COLO668 (cell line): ENCODE results near the gene ADGRV1.
"Not testable (repeated sequence)": the region's sequence is repeated elsewhere in the genome, so short reads cannot be mapped to it uniquely, and the experiment has no call there.

Source experiments
- DNase-seq: peaks from one replicate; lab custom pipeline; 2025; ENCODE audit not compliant: unreplicated experiment; lab: John Stamatoyannopoulos, UW

The ADGRV1 gene

GRCh38 chr5:91049800-91050199 lies 491.2 kb downstream of the ADGRV1 start:
- no peak for DNase-seq

- DNase-seq, result not testable (repeated sequence)
Observed at GRCh38 chr5:91052411-91052810, 493.8 kb downstream of the ADGRV1 start.

- DNase-seq, result no peak
Observed at GRCh38 chr5:91052977-91053740, 494.6 kb downstream of the ADGRV1 start.

GRCh38 chr5:91053741-91054025 lies 495.1 kb downstream of the ADGRV1 start:
- DNase-seq, result no peak

- DNase-seq, result no peak
Observed at GRCh38 chr5:91058155-91058554, 499.6 kb downstream of the ADGRV1 start.

GRCh38 chr5:91058575-91058974 lies 500.0 kb downstream of the ADGRV1 start:
- DNase-seq, result peak; percentile 2

- no peak for DNase-seq
Observed at GRCh38 chr5:91059409-91059808, 500.8 kb downstream of the ADGRV1 start.

- DNase-seq, result no peak
Observed at GRCh38 chr5:91061094-91061493, 502.5 kb downstream of the ADGRV1 start.

- DNase-seq, result no peak
Observed at GRCh38 chr5:91061946-91062562, 503.5 kb downstream of the ADGRV1 start.

- not testable (repeated sequence) for DNase-seq
Observed at GRCh38 chr5:91063098-91063690, 504.6 kb downstream of the ADGRV1 start.

GRCh38 chr5:91065496-91065895 lies 506.9 kb downstream of the ADGRV1 start:
- DNase-seq, result no peak

- DNase-seq, result no peak
Observed at GRCh38 chr5:91069364-91069763, 510.8 kb downstream of the ADGRV1 start.

GRCh38 chr5:91070761-91071550 lies 512.4 kb downstream of the ADGRV1 start:
- no peak for DNase-seq

- no peak for DNase-seq
Observed at GRCh38 chr5:91072881-91073280, 514.3 kb downstream of the ADGRV1 start.

GRCh38 chr5:91074615-91075014 lies 516.0 kb downstream of the ADGRV1 start:
- no peak for DNase-seq

- DNase-seq, result no peak
Observed at GRCh38 chr5:91076138-91076537, 517.5 kb downstream of the ADGRV1 start.

GRCh38 chr5:91077623-91078022 lies 519.0 kb downstream of the ADGRV1 start:
- DNase-seq, result no peak

GRCh38 chr5:91079037-91079436 lies 520.4 kb downstream of the ADGRV1 start:
- DNase-seq, result no peak

GRCh38 chr5:91089758-91090157 lies 531.2 kb downstream of the ADGRV1 start:
- no peak for DNase-seq

- DNase-seq, result no peak
Observed at GRCh38 chr5:91090995-91091394, 532.4 kb downstream of the ADGRV1 start.

GRCh38 chr5:91091471-91092234 lies 533.1 kb downstream of the ADGRV1 start:
- no peak for DNase-seq
